ENCODE data around the gene CGB1. TPM values are rescaled to one million over a fixed set of nuclear protein-coding genes. Genes with fewer than 3 reads are reported as not detected.

The CGB1 gene
- total RNA-seq, 1 experiment from 2014 or later, result not detected

GRCh38 chr19:49014123-49014869 lies 22.4 kb downstream of the CGB1 start:
- no peak for ATAC-seq
- no peak overlapping the region for H3K27ac Mint-ChIP-seq

GRCh38 chr19:49011194-49011593 lies 25.5 kb downstream of the CGB1 start:
- Mint-ChIP-seq H3K9me3 (no peaks in the 10 kb centered on the region), H3K4me3 (no peak overlapping the region), H3K4me1 (no peaks in the 10 kb centered on the region), H3K27me3 (ENCODE audit: low read depth) (no peaks in the 10 kb centered on the region), H3K27ac (no peak overlapping the region), H3K36me3 (peaks cover 42% of the 10 kb centered on the region)
- ATAC-seq (no peak), DNase-seq (ENCODE audit: low spot score) (no peak)
- TF ChIP-seq NR2C2 (CRISPR knock-in tag; IDR thresholded peaks at IDR 0.05) (no peak), SOX15 (CRISPR knock-in tag; IDR thresholded peaks at IDR 0.05) (no peak)
- CTCF ChIA-PET, result no interaction called here
- POLR2A ChIA-PET, result no interaction called here

More at GRCh38 chr19:49014123-49014869, 22.4 kb downstream of the CGB1 start:
- peaks cover 35% of the 10 kb centered on the region for H3K36me3 Mint-ChIP-seq
- H3K4me1 Mint-ChIP-seq, result peaks cover 10% of the 10 kb centered on the region
- ChIA-PET CTCF (interaction anchor here (1.3 to 1.9 kb wide), 3 partner anchors 14 to 83 kb away, joined by 4 to 10 read pairs (median 10); partner anchors contain the start of genes GYS1 and RUVBL2), POLR2A (no interaction called here)
- no peak overlapping the region for H3K4me3 Mint-ChIP-seq
- H3K27me3 Mint-ChIP-seq (ENCODE audit: low read depth), result peaks cover 12% of the 10 kb centered on the region
- DNase-seq (ENCODE audit: low spot score), result no peak
- no peaks in the 10 kb centered on the region for H3K9me3 Mint-ChIP-seq
- TF ChIP-seq SP1 (CRISPR knock-in tag; conservative IDR thresholded peaks at IDR 0.05) (no peak), FOXP1 (CRISPR knock-in tag; IDR thresholded peaks at IDR 0.05; ENCODE audit: borderline replicate concordance) (no peak)

- no peak for DNase-seq (ENCODE audit: low spot score)
- no peak overlapping the region for H3K4me3 Mint-ChIP-seq
- no peaks in the 10 kb centered on the region for H3K4me1 Mint-ChIP-seq
- CTCF ChIA-PET, result interaction anchor here (1.3 to 3.4 kb wide), 3 partner anchors 10 to 87 kb away, joined by 3 to 30 read pairs (median 7); no protein-coding TSS in a partner anchor
- H3K27ac Mint-ChIP-seq, result no peak overlapping the region
- TF ChIP-seq ARID4B (CRISPR knock-in tag; IDR thresholded peaks at IDR 0.05; ENCODE audit: borderline replicate concordance) (no peak), SOX15 (CRISPR knock-in tag; IDR thresholded peaks at IDR 0.05) (no peak), ELF4 (CRISPR knock-in tag; IDR thresholded peaks at IDR 0.05; ENCODE audit: low read depth) (no peak), AFF4 (CRISPR knock-in tag; IDR thresholded peaks at IDR 0.05; ENCODE audit: borderline replicate concordance) (no peak), ZNF263 (CRISPR knock-in tag; IDR thresholded peaks at IDR 0.05; ENCODE audit: low read depth) (no peak)
- POLR2A ChIA-PET, result no interaction called here
- H3K27me3 Mint-ChIP-seq (ENCODE audit: low read depth), result no peaks in the 10 kb centered on the region
- no peak for ATAC-seq
- peaks cover 42% of the 10 kb centered on the region for H3K36me3 Mint-ChIP-seq
- H3K9me3 Mint-ChIP-seq, result no peaks in the 10 kb centered on the region
These were observed 26.2 kb downstream of the CGB1 start for GRCh38 chr19:49010453-49010852.

GRCh38 chr19:49009828-49010227 lies 26.9 kb downstream of the CGB1 start:
- ChIA-PET POLR2A (no interaction called here), CTCF (interaction anchor here (0.6 to 3.4 kb wide), 6 partner anchors 8 to 139 kb away, joined by 3 to 30 read pairs (median 8); partner anchors contain the start of genes GYS1, LHB and RUVBL2)
- Mint-ChIP-seq H3K4me3 (no peak overlapping the region), H3K4me1 (no peaks in the 10 kb centered on the region), H3K27me3 (ENCODE audit: low read depth) (no peaks in the 10 kb centered on the region), H3K9me3 (no peaks in the 10 kb centered on the region), H3K27ac (no peak overlapping the region), H3K36me3 (peaks cover 42% of the 10 kb centered on the region)
- no peak for DNase-seq (ENCODE audit: low spot score)
- no peak for ATAC-seq
- TF ChIP-seq SOX15 (CRISPR knock-in tag; IDR thresholded peaks at IDR 0.05), result no peak
- no peak for TF ChIP-seq GTF2I (CRISPR knock-in tag; conservative IDR thresholded peaks at IDR 0.05)
- TF ChIP-seq ZNF121 (CRISPR knock-in tag; IDR thresholded peaks at IDR 0.05), result no peak
- no peak for TF ChIP-seq ZBTB43 (CRISPR knock-in tag; IDR thresholded peaks at IDR 0.05)
- no peak for TF ChIP-seq PRDM15 (CRISPR knock-in tag; IDR thresholded peaks at IDR 0.05)
- TF ChIP-seq ZNF219 (CRISPR knock-in tag; IDR thresholded peaks at IDR 0.05; ENCODE audit: borderline replicate concordance), result no peak

All from WTC11 (cell line).